RKO (cell line): ENCODE results near the gene IL3.
"Not testable (repeated sequence)": the region's sequence is repeated elsewhere in the genome, so short reads cannot be mapped to it uniquely, and the experiment has no call there.

ENCODE experiments used
- DNase-seq: peaks from one replicate; pipeline ENCODE4 v3.0.0-alpha.2; 2016; ENCODE audit warnings: low spot score

Gene IL3

DNA sequence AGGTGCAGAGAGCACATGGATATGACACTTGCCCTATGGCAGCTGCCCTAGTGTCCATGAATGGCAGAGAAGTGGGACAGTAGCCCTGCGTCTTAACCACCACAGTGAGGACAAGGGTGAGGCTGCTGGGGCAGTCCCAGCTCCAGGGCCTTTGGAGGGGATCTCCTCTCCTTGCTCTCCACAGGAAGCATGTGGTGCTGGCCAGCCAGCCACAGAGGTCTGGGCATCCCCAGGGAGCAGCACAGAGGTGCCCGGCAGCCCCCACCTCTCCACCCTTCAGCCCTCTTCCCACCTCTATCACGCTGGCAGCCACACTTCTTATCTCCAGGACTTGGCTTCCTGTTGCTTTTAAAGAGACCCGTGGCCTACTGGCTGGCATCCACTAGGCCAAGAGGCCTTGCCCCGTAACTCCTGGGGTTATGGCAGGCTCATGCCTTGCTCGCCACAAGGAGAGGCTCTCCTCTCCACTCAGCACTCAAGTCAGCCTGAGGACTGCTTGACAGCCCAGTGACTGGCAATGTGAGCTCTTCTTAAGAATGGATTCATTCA is 35.0 kb downstream of the IL3 start:
- DNase-seq: no peak

DNA sequence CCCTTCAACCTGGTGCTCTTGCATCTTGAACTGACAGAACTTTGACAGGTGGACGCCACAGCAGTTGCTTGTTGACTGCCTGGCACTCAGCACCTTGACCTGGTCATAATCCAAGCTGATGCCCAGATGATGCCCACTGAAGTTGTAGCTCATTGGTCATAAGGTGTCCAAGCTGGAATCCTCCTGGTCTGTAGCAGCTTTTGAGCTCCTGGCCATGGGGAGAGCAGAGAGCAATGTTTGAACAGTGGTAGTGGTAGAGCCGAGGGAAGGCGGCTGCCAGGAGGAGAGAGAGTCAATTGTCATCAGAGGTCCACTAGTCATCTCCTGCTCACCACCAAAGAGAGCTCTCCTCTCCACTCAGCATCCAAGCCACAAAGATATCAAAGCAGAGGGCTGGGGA is 36.4 kb downstream of the IL3 start:
- DNase-seq: no peak

DNA sequence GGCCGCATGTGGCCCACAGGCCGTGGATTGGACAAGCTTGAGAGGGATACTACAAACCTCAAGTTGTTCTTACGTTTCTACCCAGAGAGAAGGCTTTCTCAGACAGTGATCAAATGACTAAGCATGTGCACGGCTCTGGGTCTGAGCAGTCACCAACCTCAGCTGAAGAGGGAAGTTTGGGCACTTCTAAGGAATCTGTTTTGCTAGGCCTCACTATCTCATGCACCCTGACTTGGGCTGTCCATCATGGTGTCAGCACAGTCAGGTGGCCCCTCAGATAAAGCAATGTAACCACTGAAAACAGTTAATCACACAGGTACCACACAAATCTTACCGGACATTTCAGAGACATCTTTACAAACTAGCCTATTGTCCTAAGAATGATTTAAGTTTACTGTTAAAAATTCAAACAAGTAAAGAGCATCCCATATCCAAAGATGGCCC is 37.7 kb downstream of the IL3 start:
- no peak for DNase-seq

DNA sequence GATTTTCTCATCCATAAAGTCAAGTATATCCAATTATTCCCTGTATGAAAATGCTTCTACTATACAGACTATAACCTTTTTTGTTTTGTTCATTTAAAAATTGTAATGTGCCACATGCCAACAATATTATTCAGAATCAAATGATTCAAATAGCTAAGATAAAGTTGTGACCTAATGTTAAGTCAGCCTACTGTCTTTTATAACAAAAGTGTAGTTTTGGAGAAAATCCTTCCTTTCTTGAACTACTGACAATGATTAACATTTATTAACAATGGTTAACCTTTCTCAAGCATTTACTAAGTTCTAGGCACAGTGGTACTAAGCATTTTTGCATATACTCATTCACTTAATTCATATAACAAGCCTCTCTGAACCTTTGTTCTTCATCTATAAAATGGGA is 38.2 kb downstream of the IL3 start:
- no peak for DNase-seq

DNA sequence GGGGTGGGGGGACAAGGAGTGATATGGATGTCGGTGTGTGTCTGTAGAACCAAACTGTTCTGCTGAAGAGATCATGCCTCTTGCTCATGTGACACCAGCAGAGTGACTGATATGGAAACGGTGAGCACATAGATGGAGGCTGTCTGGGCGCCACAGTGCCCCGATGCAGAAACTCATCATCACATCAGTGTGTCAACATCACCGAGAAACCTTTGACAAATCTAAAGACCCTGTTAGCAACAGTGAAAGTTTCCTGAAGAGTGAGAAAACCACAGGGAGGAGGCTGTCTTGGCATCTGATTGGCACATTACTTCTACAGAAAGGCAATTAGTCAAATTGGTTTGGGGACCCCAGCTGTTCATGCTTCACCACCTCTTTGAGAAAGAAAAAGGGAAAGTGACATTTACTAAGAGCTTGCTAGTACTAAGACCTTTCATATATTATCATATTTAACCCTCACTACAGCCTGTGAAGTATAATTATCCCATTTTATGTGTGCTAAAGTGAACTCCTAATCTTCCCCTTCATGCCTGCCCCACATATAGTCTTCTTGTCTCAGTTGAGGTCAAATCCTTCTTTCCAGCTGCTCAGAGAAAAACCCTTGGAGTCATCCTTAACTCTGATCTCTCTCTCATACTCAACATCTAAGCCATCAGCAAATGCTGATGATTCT is 38.8 kb downstream of the IL3 start:
- DNase-seq: no peak

DNA sequence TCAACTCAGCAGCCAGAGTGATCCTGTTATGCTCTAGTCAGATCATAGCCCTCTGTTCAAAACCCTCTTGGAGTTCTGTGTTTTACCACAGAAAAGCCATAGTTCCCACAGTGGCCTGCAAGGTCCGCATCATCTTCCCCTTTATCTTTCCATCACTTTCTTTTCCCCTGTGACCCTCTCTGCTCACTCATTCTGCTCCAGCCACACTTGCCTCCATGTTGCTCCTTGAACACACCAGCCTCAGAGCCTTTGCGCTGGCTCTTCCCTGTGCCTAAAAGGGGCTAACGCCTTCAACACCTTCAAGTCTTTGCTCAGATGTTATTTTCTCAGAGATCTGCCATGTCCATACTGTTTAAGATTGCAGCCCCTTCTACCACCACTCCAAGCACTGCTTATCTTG is 39.5 kb downstream of the IL3 start:
- no peak for DNase-seq

DNA sequence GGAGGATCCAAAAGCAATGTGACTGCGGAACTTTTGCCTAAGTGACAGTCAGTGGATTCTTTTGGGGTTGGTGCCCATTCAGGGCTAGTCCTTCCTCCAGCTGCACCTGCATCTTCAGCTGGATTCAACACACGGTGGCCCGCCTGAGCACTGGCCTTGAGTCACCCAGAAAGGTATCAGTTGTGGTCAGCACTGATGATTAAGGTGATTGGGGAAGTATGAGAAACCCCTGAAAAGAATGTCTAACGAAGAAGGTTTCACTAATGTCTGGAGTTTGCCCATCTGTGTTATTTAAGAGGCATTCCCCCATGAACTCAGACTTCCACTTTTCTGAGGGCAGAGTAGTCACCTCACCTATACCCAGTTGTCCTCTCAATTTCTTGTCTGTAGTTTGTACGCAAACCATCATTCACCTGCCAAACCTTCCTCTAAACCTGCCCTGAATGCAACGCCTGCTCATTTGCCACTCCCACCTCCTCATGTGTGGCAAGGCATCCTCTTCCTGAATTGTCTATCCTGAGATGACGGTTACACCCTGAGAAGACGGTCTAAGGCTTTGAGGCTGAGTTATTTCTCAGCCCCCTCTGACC is 40.3 kb downstream of the IL3 start:
- DNase-seq: no peak

DNA sequence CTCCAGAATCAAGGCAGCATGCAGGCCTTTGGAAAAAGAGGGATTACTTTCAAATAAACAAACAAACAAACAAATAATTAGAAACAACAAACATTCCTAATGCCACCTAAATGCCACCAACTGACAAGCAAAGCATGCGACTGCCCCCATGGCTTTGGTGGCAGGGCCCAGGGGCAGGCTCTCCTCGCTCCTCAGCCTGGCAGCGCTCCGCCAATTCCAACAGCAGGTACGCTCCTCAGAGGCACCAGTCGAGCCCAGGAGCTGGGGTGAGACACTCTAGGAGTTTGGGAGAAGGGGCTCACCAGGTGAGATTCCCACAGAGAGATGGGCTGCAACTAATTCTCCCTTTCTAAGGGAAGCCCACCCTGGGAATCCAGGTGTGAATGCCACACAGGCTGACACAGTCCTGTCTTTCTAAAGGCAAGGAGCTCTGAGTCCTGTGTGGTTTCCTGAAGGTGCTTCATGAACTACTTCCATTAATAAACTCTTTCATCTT is 41.0 kb downstream of the IL3 start:
- no peak for DNase-seq

DNA sequence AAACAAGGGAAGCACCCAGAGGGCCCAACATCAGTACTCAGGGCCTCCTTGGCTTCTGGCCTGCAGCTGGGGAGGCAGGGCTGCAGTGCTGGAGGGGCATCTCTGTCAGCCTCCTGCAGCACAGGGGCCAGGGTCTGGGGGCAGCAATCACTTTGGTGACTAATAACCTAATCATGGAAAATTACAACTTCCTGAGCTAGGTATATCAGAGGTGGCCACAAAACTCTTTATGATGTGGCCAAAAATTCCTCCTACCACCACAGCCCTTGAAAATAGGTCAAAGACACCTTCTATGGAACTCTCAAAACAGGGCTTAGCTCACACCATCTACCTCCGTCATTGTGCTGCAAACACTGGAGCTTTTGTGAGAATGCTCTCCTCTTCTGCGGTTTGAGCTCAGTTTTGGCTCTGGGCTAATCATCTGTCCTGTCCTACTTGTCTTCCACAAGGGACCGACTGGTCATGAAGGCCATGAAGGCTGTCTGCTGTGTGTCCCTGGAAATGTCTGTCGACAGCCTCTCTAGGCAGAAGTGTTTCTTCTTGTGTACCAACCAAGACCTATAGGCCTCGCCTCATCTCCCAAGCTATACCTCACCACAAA is 41.7 kb downstream of the IL3 start:
- DNase-seq: no peak

DNA sequence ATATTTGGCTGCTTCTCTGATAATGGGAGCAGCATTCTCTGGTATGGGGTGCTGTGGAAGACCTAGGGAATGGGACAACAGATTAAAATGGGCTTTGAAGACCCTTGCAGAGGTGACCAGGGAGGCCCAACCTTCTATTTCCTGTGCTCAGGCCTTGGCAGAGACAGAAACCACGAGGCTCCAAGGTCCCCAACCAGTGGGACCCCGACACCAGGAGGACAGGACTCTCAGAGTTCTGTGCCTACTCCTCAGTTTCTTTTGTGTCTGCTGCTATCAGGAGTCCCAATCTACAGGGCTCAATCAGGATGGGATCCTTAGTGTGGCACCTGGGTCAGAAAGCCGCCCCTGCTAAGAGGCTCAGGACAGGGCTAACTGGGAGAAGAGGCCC is 42.5 kb downstream of the IL3 start:
- DNase-seq: no peak

DNA sequence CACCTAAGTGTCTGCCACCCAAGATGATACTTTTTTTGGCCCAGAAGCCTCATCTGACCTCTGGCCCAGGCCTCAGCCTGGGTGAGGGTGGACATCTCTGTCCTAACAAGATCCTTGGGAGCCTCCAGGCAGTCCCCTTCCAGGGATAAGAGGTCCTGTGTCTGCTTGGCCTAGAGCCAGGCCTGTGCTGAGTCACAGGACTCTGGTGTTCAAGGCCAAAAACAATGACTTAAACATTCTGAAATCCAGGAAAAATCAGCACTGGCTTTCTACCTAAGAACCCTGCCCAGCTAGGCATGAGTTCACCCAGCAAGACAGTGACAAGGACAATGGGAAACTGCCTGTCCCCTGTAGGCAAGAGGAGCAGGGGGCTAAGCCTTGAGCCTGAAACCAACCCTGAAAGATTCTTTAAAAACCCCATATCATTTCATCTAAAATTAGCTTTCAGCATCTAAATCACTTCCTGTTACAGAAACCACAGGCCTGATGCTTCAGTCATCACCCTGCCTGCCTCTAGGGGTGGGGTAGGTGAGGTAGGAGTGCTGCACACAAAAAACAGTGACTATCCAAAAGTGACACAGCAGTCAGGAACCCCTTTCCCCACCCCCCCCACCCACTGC is 43.0 kb downstream of the IL3 start:
- DNase-seq: peak; percentile 81

DNA sequence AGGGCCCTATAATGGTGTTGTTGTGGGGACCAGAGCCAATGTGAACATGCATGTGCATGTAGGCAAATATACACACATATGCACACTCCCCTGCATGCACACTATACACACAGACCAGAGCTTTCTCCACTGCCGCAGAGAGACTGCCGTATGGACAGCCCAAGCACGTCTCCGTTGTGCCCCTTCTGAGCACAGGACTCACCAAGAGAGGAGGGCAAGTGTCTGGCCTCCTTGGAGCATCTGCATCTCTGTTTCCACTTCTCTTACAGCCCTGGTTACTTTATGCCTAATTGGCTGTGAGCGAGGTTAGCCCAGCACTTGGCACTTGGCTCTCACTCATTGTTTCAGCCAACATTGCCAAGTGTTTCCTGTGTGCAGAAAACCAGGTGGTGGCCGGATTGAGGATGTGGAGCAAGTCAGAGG is 43.5 kb downstream of the IL3 start:
- DNase-seq: no peak

DNA sequence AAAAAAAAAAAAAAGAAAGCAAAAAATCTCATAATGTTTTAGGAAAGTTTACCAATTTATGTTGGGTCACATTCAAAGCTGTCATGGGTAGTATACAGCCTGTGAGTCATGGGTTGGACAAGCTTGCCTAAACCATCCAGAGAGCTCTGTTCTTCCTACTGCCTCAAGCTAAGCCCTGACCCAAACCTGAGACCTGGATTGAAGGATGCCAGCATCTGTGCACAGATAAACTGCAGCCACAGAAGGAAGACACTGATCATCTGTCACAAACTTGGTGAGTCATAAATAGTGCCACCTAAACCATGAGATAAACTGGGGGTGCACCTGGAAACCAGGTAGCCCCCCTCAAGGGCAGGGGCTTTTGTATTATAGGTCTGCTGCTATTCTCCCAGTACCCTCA is 44.1 kb downstream of the IL3 start:
- DNase-seq: no peak

DNA sequence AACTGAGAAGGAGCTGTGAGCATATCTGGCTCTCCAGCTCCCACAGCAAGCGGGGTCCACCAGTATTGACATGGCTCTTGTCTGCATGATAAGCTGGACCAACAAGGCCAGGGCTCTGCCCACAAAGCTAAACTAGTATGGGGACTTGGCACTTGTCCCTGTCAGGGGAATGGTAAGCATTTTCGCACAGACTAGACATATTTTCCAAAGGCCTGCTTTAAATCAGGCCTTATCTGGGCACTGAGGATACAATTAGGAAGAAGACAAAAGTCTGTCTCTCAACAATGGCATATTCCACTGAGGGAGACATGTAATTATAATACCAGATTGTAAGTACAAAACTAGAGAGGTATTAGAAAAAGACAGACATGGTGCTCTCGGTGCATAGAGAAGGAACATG is 45.2 kb downstream of the IL3 start:
- DNase-seq: no peak

DNA sequence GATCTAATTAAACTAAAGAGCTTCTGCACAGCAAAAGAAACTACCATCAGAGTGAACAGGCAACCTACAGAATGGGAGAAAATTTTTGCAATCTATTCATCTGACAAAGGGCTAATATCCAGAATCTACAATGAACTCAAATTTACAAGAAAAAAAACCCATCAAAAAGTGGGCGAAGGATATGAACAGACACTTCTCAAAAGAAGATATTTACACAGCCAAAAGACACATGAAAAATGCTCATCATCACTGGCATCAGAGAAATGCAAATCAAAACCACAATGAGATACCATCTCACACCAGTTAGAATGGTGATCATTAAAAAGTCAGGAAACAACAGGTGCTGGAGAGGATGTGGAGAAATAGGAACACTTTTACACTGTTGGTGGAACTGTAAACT is 48.0 kb downstream of the IL3 start:
- not testable (repeated sequence) for DNase-seq

DNA sequence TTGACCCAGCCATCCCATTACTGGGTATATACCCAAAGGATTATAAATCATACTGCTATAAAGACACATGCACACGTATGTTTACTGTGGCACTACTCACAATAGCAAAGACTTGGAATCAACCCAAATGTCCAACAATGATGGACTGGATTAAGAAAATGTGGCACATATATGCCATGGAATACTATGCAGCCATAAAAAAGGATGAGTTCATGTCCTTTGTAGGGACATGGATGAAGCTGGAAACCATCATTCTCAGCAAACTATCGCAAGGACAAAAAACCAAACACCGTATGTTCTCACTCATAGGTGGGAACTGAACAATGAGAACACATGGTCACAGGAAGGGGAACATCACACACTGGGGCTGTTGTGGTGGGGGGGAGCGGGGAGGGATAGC is 48.5 kb downstream of the IL3 start:
- not testable (repeated sequence) for DNase-seq

DNA sequence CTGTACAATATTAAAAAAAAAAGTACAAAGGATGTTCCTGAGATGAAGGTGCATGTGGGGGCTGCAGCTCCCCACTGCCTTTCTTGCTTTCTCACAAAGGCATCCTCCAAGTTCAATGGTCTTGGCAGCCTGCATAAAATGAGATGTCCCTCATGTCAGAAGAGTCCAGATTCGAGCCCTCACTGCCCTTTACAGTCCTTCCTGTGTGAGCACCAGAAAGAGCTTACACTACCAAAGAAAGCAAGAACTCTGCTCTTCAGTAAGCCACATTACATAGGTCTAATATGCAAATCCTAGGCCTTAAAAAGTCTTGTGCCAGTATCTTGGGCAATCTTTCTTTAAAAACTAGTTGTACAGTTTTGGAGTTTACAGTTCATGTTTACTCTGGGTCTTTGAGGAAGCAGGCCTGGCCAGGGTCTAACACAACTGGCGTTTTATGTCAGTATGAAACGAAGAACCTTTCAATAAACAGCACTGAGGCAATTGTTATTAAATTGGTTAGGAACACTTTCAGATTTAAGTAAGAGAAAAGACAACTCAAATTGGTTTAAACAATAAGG is 49.1 kb downstream of the IL3 start:
- DNase-seq: no peak

DNA sequence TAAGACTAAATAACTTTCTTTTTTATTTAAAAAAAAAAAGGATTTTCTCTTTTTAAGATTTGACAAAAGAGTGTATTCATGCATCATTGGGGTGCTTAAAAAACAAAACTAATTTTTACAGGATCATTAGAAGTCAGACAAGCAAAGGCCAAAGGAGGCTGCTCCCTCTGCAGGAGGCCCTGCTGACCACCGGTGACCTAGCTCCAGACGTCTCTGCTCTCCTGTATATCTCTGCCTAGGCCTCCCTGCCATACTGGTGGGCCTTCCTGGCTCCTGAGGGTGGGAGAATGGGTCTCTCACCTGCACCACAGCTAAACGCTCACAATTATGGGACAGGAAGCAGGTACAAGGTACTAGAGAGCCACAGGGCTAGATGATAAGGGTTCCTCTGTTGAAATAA is 49.7 kb downstream of the IL3 start:
- DNase-seq: no peak

DNA sequence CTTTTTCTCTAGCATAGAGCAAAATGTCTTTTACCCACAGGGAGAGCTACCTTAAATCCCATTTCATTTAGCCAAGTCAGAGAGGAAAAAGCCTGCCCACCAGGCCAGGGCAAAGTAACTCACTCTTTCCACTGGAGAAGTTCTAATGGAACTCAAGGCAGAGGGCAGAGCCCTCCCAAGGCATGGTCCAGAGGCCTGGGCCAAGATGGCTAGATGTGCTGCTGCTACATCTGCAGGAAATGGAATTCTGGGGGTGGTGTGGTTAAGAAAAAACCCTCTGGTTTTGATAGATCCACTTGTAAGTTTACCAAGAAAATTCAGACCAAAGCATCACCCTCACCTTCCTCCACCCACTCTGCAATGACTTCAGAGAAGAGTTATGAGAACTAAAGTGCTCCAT is 50.5 kb downstream of the IL3 start:
- no peak for DNase-seq

DNA sequence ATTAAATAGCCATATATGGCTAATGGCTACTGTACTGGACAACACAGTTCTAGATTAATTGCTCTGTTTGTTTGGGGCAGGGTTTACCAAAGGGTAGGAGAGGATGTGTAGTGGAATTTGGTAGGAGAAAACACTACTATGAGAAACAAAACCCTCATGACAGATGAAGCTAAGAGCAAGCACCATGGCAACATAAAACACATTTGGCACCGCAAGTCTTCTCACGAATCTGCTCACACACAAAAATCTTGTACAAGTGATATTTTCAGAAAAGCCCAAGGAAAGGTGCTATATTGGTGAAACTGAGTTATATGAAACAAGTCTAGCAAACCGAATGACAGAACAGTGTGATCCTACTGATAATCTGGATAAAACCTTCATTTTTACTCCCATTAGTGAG is 51.7 kb downstream of the IL3 start:
- DNase-seq: no peak
